Measurements from ENCODE around the gene PGBD1.

PGBD1 gene

DNA sequence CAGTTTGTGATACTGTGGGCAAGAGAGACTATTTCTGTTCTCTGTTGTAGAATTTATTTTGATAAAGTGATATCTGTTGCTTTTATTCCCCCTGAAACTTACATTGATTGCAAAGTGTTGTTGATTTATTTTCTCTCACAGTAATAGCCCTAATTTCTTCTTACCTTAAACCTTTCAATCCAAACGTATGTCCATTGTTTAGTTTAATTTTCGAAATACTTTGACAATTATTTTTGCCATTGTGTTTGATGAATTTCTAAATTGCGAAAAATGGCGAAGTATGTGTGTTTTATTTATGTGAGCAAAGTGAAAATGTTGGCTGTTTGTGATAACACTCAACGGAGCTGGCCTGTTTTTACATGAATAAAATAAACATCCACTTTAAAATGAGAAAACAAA lies 14.8 kb upstream of the PGBD1 start:
- TF ChIP-seq CTCF (IDR thresholded peaks at IDR 0.05), result no peak
- no peak for DNase-seq
- no peaks in the 10 kb centered on the region for H3K9me3 Mint-ChIP-seq
- no peaks in the 10 kb centered on the region for H3K36me3 Mint-ChIP-seq (ENCODE audit: low read depth)
- no peak overlapping the region for H3K4me3 Mint-ChIP-seq
- H3K27me3 Mint-ChIP-seq (ENCODE audit: low read depth, poor library complexity), result peaks cover 7% of the 10 kb centered on the region
- H3K4me1 Mint-ChIP-seq, result peaks cover 8% of the 10 kb centered on the region
- no peak overlapping the region for H3K27ac Mint-ChIP-seq

GRCh38 chr6:28266962-28267694 lies 14.2 kb upstream of the PGBD1 start, which contains the start of gene ZSCAN26:
TSS of gene ZSCAN26 (plus strand) at chr6:28267143. CDS start at chr6:28271920, 4,777 bp downstream.
- peaks cover 8% of the 10 kb centered on the region for H3K4me1 Mint-ChIP-seq
- no peak within 1 kb of the TSS for H3K4me3 Mint-ChIP-seq
- H3K27me3 Mint-ChIP-seq (ENCODE audit: low read depth, poor library complexity), result peaks cover 2% of the 10 kb centered on the region
- peak; percentile 86 for DNase-seq
- peaks cover 4% of the 10 kb centered on the region for H3K36me3 Mint-ChIP-seq (ENCODE audit: low read depth)
- H3K27ac Mint-ChIP-seq, result no peak within 1 kb of the TSS
- no peaks in the 10 kb centered on the region for H3K9me3 Mint-ChIP-seq
- TF ChIP-seq CTCF (IDR thresholded peaks at IDR 0.05), result no peak

GRCh38 chr6:28267695-28268059 lies 13.7 kb upstream of the PGBD1 start:
- Mint-ChIP-seq H3K36me3 (ENCODE audit: low read depth) (peaks cover 10% of the 10 kb centered on the region), H3K4me1 (peaks cover 8% of the 10 kb centered on the region), H3K27me3 (ENCODE audit: low read depth, poor library complexity) (no peaks in the 10 kb centered on the region), H3K27ac (no peak overlapping the region), H3K9me3 (no peaks in the 10 kb centered on the region), H3K4me3 (no peak overlapping the region)
- TF ChIP-seq CTCF (IDR thresholded peaks at IDR 0.05), result no peak
- DNase-seq, result no peak

DNA sequence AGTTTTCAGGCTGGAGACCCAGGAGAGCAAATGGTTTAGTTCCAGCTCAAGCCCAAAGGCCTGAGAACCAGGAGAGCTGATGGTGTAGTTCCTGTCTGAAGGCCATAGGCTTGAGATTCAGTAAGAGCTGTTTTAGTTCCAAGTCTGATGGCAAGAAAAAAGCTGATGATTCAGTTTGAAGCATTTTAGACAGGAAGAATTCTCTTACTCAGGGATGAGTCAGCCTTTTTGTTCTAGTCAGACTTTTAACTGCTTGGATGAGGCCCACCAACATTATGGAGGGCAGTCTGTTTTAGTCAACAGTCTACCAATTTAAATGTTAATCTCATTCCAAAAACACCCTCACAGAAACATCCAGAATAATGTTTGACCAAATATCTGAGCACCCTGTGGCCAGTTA lies 11.9 kb upstream of the PGBD1 start:
- no peaks in the 10 kb centered on the region for H3K4me1 Mint-ChIP-seq
- H3K4me3 Mint-ChIP-seq, result no peak overlapping the region
- peaks cover 23% of the 10 kb centered on the region for H3K36me3 Mint-ChIP-seq (ENCODE audit: low read depth)
- no peak overlapping the region for H3K27ac Mint-ChIP-seq
- TF ChIP-seq CTCF (IDR thresholded peaks at IDR 0.05), result no peak
- no peaks in the 10 kb centered on the region for H3K27me3 Mint-ChIP-seq (ENCODE audit: low read depth, poor library complexity)
- no peaks in the 10 kb centered on the region for H3K9me3 Mint-ChIP-seq
- no peak for DNase-seq

- H3K4me1 Mint-ChIP-seq, result no peaks in the 10 kb centered on the region
- no peak overlapping the region for H3K4me3 Mint-ChIP-seq
- no peaks in the 10 kb centered on the region for H3K27me3 Mint-ChIP-seq (ENCODE audit: low read depth, poor library complexity)
- DNase-seq, result no peak
- H3K27ac Mint-ChIP-seq, result no peak overlapping the region
- no peak for TF ChIP-seq CTCF (IDR thresholded peaks at IDR 0.05)
- no peaks in the 10 kb centered on the region for H3K9me3 Mint-ChIP-seq
- H3K36me3 Mint-ChIP-seq (ENCODE audit: low read depth), result peaks cover 52% of the 10 kb centered on the region
Measured at GRCh38 chr6:28274888-28275287, 6.5 kb upstream of the PGBD1 start.

- Mint-ChIP-seq H3K27me3 (ENCODE audit: low read depth, poor library complexity) (no peaks in the 10 kb centered on the region), H3K36me3 (ENCODE audit: low read depth) (peaks cover 49% of the 10 kb centered on the region), H3K4me3 (no peak overlapping the region), H3K27ac (no peak overlapping the region), H3K9me3 (no peaks in the 10 kb centered on the region), H3K4me1 (peaks cover 11% of the 10 kb centered on the region)
- DNase-seq, result no peak
- TF ChIP-seq CTCF (IDR thresholded peaks at IDR 0.05), result no peak
Measured at GRCh38 chr6:28277746-28278145, 3.6 kb upstream of the PGBD1 start.
